Retina (tissue), 1 donor: Measurements from ENCODE around the gene ACSF2.
"Not testable (repeated sequence)": the region's sequence is repeated elsewhere in the genome, so short reads cannot be mapped to it uniquely, and the experiment has no call there.

Experiments
- DNase-seq: peaks from one replicate; pipeline ENCODE4 v3.0.0-alpha.2; 2016

Gene ACSF2, protein sequence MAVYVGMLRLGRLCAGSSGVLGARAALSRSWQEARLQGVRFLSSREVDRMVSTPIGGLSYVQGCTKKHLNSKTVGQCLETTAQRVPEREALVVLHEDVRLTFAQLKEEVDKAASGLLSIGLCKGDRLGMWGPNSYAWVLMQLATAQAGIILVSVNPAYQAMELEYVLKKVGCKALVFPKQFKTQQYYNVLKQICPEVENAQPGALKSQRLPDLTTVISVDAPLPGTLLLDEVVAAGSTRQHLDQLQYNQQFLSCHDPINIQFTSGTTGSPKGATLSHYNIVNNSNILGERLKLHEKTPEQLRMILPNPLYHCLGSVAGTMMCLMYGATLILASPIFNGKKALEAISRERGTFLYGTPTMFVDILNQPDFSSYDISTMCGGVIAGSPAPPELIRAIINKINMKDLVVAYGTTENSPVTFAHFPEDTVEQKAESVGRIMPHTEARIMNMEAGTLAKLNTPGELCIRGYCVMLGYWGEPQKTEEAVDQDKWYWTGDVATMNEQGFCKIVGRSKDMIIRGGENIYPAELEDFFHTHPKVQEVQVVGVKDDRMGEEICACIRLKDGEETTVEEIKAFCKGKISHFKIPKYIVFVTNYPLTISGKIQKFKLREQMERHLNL

GRCh38 chr17:50425682-50426471 lies at the start of gene ACSF2:
Gene ACSF2 (plus strand): TSS chr17:50426218. CDS start chr17:50426262, 44 bp downstream.
- peak; percentile 72 for DNase-seq

DNA sequence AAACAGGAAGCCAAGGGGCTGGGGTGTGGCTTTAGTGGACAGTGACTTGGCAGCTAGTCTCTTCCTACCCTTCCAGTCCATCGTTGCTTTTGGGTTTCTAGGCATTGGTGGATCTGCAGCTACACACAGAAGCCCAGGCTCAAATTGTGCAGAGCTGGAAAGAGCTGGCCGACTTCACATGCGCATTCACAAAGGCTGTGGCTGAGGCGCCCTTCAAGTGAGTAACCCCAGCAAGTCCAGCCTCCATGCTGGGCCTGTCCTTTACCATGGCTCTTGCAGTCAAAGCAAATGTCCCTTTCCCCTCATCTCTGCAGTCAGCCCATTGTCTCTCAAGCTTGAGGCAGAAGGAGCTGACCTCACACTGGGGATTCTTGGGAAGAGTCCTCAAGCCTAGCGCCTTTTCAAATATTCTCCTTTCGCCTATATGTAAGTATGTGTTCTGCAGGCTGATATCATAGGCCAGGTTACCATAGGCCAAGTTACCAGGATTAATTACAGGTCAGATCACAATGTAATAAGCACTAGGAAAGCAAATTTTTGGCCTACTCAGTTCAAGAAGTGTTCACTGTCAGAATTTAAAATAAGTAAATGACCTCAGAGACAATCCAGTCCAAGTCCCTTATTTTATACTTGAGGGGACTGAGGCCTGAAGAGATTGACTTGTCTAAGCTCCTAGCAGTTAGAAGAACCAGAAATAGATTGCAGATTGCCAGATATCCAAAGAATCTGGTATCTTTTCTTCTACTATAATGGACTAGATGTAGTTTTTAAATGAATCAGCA lies 46.5 kb upstream of the ACSF2 start:
- DNase-seq: no peak

GRCh38 chr17:50380369-50381259 lies 45.4 kb upstream of the ACSF2 start:
- no peak for DNase-seq

GRCh38 chr17:50381260-50381815 lies 44.7 kb upstream of the ACSF2 start:
- DNase-seq: no peak

- no peak for DNase-seq
These were observed 44.1 kb upstream of the ACSF2 start for GRCh38 chr17:50381920-50382319.

- DNase-seq: no peak
These were observed 43.1 kb upstream of the ACSF2 start for GRCh38 chr17:50382931-50383330.

DNA sequence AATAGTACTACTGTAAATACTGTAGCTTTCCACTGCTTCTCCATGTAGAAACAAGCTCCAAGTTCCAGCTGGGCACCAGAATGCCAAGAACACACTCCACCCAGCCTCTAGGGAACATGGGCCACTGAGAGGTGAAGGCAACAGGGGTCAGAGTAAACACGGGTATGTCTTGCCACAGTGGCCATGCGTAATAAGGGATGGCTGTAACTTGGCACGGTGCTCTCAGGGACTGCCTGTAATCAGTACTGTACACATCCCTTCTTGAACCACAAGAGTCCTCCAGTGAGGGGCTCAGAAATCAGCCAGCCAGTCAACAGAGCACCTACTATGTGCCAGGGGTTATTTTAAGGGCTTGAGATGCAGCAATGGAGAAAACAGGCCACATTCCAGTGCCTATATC lies 39.5 kb upstream of the ACSF2 start:
- DNase-seq: no peak

DNA sequence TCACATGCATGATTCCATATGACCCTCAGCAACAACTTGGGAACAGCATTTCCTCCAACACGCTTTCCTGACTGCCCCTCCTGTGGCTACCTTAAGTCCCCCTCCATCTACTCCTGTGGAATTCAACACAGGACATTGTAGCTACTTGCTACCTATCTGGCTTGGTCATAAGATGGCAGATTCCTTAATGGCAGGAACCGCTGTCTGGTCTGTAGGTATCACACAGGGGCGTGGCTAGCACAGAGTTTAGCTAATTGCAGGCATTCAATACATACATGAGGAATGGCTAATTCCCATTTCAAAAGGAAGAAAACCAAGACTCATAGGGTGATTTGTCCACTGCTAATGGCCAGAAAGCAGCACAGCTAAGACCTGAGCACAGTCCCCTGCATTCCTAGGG lies 37.3 kb upstream of the ACSF2 start:
- DNase-seq: no peak

DNA sequence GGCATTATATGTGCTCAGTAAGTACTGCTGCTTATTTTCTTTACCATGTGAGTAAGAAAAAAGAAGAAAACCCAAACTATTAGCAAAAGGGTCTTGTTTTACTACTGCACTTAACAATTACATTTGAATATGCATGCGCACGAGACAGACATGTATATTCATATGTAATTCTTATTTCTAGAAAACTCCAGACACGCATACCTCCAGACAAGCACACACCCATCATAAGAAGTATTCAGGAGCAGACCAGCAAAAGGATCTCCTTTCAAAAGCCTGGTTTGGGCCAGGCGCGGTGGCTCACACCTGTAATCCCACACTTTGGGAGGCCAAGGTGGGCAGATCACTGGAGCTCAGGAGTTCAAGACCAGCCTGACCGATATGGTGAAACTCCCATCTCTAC lies 36.5 kb upstream of the ACSF2 start:
- DNase-seq: no peak

GRCh38 chr17:50392621-50393020 lies 33.4 kb upstream of the ACSF2 start:
- DNase-seq: no peak

- no peak for DNase-seq
These were observed 32.3 kb upstream of the ACSF2 start for GRCh38 chr17:50393700-50394099.

- no peak for DNase-seq
These were observed 31.3 kb upstream of the ACSF2 start for GRCh38 chr17:50394711-50395110.

DNA sequence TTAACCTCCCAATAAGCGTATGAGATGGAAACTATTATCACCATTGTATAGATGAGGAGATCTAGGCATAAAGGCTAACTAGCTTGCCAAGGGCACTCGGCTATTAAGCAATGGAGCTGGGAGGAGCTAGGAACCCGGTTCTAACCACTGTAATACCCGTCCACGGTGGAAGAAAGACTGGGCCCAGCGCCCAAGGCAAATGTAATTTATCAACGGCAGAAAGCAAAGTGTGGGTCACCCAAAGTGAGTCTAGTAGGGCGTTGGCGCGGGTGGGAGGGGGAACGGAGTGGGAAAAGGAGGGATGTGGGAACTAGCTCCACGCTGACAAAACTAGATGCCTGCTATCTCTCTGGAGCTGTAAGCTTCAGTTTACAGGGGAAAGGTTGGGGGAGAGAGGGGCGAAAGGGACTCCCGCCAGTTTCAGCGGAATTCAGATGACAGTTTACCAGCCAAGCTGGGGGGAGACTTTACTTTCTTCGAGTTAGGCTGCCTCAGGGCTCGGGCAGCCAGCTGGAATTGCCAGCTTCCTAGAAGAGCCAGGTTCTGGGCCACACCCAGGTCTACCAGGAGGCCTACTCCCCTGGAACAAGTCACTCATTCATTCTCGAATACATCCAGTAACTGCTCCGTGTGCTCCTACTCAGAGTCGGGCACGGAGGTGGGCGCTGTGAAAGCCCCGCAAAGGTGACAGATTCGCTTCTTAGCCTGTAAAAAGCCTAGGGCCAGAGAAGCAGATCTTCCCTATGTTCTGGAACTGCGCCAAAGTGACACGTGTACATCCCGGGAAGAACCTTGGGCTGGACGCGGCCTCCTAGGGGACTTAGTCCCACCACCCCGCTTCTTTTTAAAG lies 29.5 kb upstream of the ACSF2 start:
- DNase-seq: no peak

DNA sequence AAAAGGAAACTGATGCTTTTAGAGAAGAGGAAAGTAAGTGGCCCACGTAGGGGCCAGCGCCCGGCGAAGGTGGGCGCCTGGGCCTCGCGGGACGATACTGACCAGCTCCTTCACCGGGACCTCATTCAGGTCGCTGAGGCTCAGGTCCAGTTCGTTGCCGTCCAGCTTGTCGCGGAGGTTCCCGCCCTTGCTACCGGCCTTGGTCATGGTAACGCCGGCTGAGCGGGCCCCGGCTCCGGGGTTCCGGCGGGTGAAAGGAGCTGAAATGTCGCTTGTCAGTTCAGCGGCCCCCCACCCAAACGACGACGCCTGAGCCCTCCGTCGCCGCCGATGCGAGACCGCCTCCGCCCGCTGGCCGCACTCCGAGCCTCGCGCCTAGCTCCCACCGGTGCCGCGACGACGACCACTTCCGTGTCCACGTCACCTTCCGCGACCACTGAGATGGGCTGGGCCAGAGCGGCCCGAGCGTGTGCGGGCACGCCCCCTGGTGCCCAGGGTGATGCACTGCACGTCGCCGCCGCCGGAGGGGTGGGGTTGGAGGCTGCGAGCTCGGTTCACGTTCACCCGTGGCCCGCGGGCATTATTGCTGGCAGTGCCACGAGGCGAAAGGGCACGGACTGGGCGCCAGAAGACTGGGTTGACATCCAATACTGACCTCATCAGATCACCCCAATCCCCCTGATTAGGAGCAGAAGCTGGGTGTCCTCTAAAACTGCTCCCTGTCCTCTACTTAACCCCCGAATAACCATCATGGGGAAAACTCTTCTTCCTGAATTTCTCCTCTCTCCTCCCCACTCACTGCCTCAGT lies 28.7 kb upstream of the ACSF2 start, which contains the start of gene LRRC59:
Gene LRRC59 (minus strand): TSS at position 413 of the 808 bp plus-strand sequence. CDS start 206 bp downstream, at position 207.
- DNase-seq: peak; percentile 97

DNA sequence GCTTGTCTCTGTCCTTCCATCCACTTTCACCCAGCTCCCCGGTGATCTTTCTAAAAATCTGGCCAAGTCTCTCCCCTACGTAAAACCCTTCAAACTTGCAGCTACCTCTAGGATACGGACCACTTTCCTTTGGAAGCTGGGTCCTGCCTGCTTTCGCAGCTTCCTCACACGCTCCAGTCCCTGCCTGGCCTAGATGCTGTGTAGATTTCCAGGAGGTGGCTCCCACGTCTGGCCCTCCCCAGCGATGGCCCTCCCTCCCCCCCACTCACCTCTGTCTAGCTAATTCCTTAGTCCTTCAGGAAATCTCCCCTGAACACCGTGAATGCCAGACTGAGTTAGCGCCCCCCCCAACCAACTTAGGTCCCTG lies 28.1 kb upstream of the ACSF2 start:
- no peak for DNase-seq

DNA sequence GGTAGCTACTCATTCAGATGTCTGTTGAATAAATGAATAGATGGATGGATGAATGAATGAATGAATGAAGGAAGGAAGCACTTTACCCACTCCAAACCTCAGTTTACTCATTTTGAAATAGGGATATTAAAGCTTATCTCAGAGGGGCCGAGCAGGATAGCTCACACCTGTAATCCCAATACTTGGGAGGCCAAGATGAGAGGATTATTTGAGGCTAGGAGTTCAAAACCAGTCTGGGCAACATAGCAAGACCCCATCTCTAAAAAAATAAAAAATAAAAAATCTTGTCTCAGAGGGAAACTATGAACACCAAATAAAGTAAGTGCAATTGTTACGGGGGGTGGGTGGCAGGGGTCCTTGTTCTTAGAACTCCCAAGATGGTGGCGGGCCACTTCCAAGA lies 27.3 kb upstream of the ACSF2 start:
- DNase-seq: not testable (repeated sequence)

- not testable (repeated sequence) for DNase-seq
These were observed 26.4 kb upstream of the ACSF2 start for GRCh38 chr17:50399591-50399990.

DNA sequence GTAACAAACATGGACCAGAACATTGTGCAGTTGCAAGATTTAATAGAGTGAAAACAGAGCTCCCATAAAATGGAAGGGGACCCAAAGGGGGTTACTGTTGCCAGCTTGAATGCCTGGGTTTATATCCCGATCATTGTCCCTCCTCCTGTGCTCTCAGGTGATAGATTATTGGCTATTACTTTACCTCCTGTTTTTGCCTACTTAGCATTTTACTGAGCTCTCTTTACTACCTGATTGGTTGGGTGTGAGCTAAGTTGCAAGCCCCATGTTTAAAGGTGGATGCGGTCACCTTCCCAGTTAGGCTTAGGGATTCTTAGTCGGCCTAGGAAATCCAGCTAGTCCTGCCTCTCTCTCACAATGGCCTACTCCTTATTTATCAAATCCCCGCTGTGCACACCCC lies 20.7 kb upstream of the ACSF2 start:
- DNase-seq: not testable (repeated sequence)

DNA sequence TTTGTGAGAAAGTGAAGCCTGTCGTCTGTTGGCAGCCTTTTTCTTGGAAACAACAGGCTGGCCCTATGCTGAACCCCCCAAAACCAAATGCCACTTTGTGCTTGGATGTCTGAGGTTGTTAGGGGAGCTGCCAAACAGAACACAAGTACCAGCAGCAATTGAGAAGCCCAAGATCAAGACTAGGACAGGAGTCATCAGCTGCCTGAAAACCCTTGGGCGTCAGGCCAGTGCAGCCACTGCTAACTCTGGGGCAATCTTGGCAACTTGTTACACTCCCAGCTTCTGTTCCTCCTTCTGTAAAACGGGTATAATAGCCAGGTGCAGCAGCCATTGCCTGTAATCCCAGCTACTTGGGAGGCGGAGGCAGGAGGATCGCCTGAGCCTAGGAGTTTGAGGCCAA lies 19.4 kb upstream of the ACSF2 start:
- DNase-seq: no peak

GRCh38 chr17:50407921-50408320 lies 18.1 kb upstream of the ACSF2 start:
- DNase-seq: no peak
